NCI-H2107 (cell line): ENCODE measurements around the gene PRORP.
"Not testable (repeated sequence)": the region's sequence is repeated elsewhere in the genome, so short reads cannot be mapped to it uniquely, and the experiment has no call there.

Experiments used
- DNase-seq: peaks from one replicate; lab custom pipeline; 2025; lab: John Stamatoyannopoulos, UW

The PRORP gene

DNA sequence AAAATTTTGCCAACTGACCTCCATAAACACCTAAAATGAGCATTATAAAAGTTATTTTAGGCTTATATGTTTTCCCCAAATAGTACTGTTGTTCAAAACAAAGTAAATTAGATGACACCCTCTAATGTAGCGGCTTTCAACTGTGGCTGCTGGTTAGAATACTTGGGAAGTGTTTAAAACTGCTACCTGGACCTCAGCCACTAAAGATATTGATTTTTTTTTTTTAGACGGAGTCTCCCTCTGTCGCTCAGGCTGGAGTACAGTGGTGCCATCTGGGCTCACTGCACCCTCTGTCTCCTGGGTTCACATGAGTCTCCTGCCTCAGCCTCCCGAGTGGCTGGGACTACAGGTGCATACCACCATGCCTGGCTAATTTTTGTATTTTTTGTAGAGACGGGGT is 16.2 kb downstream of the PRORP start:
- DNase-seq = no peak

DNA sequence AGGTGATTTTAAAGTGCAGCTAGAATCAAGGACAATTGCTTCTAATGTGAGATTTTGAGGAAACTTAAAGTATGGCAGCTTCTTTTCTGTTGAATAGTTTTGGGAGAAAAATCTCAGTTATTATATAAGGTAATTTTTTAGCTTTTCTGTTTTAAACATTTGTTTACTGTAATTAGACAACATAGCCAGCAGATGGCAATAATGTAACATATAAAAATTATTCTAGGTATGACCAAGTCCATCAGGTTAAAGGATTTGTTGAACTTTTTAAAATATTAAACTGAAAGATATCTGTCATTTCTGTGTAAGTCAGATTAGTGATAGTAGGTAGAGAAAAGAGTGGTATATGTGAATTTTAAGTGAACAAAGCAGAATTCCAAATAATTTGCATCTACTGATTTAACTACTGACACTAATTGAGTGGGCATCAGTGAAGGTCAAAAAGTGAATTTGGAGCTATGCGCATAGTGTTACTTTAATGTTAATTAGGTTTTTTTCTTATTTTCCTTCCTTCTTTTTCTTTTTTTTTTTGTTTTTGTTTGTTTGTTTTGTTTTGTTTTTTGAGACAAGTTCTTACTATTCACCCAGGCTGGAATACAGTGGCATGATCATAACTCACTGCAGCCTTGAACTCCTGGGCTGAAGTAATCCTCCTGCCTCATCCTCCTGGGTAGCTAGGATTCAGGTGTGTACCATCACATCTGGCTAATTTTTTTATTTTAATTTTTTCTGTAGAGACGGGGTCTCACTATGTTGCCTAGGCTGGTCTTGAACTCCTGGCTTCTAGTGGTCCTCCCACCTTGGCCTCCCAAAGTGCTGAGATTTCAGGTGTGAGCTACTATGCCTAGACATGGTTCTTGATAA is 18.6 kb downstream of the PRORP start:
- peak; percentile 16 for DNase-seq

- no peak for DNase-seq
Measured at GRCh38 chr14:35144029-35144428, 21.7 kb downstream of the PRORP start.

GRCh38 chr14:35146711-35147149 is 24.4 kb downstream of the PRORP start:
- no peak for DNase-seq

GRCh38 chr14:35147186-35147585 is 24.8 kb downstream of the PRORP start:
- no peak for DNase-seq

DNA sequence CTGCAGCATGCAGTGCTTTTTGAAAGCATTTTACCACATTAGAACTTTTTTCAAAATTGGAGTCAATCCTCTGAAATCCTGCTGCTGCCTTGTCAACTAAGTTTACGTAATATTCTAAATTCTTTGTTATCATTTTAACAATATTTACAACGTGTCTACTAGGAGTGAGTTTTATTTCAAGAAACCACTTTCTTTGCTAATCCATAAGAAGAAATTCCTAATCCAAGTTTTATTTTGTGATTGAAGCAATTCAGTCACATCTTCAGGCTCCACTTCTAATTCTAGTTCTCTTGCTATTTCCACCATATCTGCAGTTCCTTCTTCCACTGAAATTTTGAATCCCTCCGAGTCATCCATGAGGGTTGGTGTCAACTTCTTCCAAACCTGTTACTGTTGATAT is 25.4 kb downstream of the PRORP start:
- no peak for DNase-seq

DNA sequence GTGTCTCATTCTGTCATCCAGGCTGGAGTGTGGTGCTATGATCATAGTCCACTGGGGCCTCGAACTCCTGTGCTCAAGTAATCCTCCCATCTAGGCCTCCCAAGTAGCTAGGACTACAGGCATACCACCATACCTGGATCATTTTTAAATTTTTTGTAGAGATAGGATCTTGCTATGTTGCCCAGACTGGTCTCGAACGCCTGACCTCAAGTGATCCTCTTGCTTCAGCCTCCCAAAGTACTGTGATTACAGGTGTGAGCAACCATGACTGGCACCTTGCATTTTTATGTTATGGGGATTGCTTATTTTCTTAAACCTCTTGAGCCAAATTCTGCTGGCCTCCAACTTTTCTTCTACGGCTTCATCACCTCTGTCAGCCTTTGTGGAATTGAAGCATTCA is 26.9 kb downstream of the PRORP start:
- DNase-seq = no peak

- DNase-seq = not testable (repeated sequence)
Measured at GRCh38 chr14:35152531-35152930, 30.2 kb downstream of the PRORP start.

- DNase-seq = no peak
Measured at GRCh38 chr14:35154016-35154415, 31.7 kb downstream of the PRORP start.

GRCh38 chr14:35155962-35156361 is 33.6 kb downstream of the PRORP start:
- DNase-seq = peak; percentile 50

- no peak for DNase-seq
Measured at GRCh38 chr14:35158491-35158890, 36.1 kb downstream of the PRORP start.

- DNase-seq = no peak
Measured at GRCh38 chr14:35158951-35159653, 36.8 kb downstream of the PRORP start.

GRCh38 chr14:35159742-35160409 is 37.5 kb downstream of the PRORP start:
- DNase-seq = no peak

- no peak for DNase-seq
Measured at GRCh38 chr14:35161231-35161630, 38.9 kb downstream of the PRORP start.

DNA sequence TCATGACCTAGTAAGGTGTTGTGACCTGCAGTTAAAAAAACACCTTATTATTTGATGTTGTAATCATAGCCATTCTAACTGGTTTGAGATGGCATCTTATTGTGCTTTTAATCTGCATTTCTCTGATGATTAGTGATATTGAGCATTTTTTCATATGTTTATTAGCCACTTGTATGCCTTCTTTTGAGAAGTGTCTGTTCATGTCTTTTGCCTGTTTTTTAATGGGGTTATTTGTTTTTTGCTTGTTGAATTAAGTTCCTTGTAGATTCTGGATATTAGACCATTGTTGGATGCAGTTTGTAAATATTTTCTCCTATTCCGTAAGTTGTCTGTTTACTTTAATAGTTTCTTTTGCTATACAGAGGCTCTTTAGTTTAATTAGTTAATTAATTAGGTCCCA is 41.0 kb downstream of the PRORP start:
- DNase-seq = no peak

GRCh38 chr14:35164849-35165248 is 42.5 kb downstream of the PRORP start:
- DNase-seq = no peak

- no peak for DNase-seq
Measured at GRCh38 chr14:35167496-35167895, 45.1 kb downstream of the PRORP start.
